RPMI8226 (cell line): ENCODE results near the gene TAF1A.

Experiments used
- DNase-seq: peaks from one replicate; pipeline ENCODE4 v3.0.0-alpha.2; 2015

TAF1A gene

DNA sequence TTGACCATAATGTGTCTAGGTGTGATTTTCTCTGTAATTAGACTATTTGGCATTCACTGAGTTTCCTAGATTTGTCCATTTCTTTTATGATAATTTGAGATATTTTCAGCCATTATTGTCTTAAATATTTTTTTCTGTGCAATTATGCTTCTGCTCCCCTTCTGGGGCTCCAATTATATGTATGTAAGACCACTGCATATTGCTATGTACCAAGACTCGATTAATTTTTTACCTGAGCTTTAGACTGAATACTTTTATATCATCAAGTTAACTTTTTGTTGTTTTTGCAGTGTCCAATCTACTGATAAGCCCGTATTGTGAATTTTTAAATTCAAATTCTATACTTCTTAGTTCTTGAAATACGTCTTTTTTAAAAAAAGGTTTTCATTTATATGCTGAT is 5.1 kb upstream of the TAF1A start:
- no peak for DNase-seq

DNA sequence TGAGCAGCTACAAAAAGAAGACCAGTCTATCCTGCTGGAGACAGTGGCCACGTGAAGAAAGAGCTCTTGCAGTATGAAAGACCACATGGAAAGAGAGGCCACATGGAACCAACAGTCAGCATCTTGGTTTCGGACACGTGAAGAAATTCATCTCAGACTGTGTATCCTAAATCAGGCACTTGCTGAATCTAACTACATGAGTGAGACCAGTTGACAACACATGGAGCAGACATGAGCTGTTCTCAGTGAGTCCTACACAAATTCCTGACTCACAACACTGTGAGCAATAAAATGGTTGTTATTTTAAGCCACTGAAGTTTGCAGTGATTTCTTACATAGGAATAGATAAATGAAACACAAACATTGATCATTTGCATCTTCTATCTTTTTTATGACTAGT is 2.4 kb upstream of the TAF1A start:
- peak; percentile 18 for DNase-seq

DNA sequence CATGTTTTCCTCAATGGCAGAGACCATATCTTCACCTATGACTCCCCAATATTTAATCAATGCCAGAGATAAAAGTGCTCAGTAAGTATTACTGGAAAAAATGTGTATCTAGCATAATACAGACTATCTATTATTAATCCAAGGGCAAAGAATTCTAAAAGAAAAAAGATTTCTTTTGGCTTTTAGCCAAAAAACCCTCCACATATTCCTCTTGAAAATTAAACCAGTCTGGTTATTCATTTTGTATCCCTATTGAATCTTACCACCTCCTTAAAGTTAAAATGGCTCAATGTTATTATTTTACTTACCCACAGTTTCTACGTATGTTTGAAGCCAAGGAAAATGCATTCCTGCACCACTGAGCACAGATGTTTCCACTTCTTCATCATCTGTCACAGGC is 1.6 kb downstream of the TAF1A start:
- DNase-seq = no peak

DNA sequence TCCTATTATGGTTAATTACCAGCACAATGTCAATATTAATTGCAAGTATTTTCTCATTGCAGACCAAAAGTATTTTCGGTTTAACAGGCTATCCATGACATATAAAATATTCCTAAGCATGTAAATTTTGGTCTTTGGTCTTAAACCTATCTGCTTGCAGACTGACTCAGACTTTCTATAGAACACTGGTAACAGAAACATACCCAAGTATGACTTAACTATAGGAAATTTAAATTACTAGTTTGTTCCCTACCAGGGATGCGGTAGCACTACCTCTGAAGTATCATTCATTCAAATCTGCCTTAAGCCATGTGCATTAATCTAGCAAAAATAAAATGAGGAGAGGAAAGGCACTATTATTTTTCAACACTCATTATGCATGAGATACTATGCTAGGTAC is 2.9 kb downstream of the TAF1A start:
- no peak for DNase-seq

DNA sequence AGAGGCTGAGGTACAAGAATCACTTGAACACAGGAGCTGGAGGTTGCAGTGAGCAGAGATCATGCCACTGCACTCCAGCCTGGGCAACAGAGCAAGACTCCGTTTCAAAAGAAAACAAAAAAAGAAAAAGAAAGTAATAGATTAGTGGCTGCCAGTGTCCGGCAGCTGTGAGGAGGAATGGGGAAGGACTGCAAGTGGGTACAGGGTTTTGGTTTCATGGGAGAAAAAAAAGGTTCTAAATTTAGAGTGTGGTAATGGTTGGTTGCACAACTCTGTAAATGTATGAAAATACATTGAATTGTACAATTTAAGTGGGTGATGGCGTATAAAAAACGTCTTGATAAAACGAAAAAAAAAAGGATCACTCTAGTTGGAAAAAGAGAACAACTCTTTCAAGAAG is 6.7 kb downstream of the TAF1A start:
- DNase-seq = no peak

DNA sequence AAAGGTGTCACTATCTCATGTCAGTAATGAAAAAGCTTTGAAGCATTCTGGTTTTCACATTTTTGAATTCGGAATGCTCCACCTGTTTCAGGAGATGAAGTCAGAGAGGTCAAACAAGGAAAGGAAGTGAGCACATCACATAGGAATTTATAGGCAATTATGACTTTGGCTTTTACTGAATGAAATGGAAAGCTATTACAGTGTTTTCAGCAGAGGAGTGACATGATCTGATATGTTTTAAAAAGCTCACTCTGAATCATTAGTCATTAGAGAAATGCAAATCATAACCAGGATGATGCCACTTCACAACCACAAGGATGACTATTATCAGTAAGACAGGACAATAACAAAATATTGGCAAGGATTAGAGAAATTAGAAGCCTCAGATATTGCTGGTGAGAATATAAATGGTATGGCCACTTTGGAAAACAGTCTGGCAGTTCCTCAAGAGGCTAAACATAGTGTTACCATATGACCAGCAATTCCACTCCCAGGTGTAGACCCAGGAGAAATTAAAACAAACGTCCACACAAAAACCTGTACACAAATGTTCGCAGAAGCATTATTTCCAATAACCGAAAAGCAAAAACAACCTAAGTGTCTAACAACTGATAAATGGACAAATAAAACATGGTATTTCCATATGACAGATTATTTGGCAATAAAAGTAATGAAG is 7.5 kb downstream of the TAF1A start:
- no peak for DNase-seq

DNA sequence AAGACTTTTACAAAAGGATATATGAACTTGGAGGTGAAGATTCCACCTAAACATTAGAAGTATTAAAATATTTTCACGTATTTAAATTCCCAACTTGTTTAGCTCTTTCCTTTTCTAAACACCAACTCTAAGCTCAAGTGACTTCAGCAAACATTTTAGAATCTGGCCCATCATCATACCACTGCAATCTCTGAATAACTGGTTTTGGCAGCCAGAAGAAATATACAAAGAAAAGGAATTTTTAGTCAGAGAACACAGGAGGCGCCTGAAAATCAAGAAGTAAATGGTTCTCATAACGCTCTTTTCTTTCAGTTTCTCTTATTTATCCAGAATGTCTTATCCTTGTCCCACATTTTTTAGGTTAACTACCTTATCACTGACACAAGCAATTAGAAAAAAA is 10.4 kb downstream of the TAF1A start:
- no peak for DNase-seq

DNA sequence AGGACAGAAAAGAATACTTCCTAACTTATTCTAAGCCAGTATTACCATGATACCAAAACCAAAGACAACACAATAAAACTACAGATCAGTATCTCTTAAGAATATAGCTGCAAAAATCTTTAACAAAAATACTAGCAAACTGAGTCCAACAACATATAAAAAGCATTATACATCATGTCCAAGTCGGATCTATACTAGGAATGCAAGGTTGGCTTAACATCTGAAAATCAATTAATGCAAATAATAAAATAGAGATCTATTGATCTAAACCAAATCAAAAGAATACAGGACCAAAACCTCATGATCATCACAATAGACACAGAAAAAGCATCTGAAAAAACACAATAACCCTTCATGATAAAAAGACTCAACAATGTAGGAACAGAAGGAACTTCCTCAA is 18.9 kb downstream of the TAF1A start:
- no peak for DNase-seq

DNA sequence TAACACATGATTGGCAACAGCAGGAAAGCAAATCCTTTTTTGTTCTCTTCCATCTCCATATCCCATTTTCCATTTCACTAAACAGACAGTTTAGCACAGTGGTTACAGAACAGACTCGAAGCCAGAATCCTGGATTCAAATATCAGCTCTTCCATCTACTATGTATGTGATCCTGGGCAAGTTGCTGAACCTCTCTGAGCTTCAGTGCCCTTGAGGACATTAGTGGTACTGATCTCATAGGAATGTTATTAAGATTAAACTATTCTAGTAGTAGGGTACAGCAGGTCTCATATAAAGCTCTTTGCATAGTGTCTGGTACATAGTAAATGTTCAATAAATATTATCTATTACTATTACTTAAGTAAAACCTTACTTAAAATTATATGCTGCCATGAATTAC is 28.1 kb downstream of the TAF1A start:
- DNase-seq = no peak

DNA sequence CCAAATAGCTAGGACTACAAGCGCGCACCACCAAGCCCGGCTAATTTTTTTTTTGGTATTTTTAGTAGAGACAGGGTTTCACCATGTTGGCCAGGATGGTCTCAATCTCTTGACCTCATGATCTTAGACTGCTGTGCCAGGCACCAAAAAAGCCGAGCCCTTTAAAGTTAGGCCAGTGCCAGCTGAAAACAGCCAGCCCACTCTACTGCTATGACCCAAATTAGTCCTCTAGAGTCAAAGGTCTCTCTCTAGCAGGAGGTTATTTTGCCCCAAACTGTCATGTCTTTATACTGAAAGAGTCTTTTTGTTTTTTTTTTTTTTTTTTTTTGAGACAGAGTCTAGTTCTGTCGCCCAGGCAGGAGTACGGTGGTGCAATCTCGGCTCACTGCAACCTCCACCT is 32.2 kb downstream of the TAF1A start:
- no peak for DNase-seq

DNA sequence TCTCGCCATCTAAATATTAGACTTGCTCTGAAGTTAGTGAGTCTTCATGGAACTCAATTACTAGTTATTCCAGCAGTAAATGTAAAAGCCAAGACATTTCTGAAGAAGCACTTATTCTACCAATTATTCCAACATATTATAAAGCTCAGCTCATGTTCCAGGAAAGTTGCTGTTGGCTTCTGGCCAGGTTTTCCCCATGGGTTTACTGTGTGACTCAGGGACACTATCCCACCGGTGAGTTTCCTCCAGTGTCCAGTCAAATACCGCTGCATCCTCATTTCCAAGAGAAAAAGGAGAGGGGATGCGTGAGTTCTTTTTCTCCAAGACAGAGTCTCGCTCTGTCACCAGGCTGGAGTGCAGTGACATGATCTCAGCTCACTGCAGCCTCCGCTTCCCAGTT is 32.6 kb downstream of the TAF1A start:
- DNase-seq = no peak

DNA sequence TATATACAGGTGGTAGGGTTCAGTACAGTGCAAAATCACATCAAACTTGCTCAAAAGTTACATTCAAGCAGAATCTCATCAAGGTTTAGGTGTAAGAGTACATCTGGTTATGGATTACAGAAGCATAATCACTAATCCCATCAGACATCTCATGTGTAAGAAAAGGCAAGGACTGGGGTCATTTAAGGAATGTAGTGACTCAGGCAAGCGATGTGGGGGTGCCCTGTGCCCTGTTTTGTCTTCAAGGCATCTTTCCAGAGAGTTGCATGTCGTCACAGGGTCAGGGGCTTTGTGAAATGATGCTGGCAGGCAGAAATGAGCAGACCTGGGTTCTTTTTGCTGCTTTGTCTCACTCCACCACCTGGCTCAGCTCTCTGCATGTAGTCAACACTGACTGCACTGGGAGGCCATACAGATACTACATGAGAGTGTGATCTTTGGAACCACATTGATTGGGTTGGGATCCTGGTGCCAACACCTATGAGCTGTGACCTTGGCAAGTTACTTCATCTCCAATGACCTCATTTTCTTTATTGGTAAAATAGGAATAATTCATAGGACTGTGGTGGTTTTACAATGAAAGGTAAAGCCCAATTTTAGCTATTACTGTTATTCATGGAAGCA is 33.6 kb downstream of the TAF1A start:
- no peak for DNase-seq

DNA sequence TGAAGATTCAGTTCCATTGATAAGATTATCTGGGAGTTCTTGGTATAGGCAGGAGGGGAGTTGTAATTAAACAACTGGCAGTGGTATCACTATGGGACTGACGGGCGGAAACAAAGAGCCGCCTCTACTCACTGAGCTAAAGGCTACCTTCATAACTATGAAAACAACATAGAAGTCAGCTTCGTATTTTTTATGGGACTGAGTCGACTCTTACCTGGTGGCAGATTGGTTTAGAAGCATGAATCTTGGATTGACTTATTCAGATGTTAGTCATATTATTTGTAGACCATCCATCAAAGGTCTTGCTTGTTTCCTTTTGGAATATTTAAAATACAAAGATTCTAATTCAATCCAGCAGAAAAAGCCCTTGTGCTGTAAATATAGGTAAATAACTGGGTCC is 35.6 kb downstream of the TAF1A start:
- no peak for DNase-seq

DNA sequence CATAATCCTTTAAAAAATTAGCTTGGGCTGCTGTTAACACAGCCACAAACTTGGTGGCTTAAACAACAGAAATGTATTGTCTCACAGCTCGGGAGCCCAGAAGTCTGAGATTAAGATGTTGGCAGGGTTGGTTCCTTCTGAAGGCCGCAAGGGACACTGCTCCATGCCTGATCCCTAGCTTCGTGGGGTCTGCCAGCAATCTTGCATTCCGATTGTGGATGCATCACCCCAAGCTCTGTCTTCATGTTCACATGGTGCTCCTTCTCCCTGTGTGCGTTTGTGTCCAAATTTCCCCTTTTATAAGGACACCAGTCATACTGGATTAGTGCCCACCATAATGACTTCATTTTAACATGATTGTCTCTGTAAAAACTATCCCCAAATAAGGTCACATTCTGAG is 36.9 kb downstream of the TAF1A start:
- no peak for DNase-seq

DNA sequence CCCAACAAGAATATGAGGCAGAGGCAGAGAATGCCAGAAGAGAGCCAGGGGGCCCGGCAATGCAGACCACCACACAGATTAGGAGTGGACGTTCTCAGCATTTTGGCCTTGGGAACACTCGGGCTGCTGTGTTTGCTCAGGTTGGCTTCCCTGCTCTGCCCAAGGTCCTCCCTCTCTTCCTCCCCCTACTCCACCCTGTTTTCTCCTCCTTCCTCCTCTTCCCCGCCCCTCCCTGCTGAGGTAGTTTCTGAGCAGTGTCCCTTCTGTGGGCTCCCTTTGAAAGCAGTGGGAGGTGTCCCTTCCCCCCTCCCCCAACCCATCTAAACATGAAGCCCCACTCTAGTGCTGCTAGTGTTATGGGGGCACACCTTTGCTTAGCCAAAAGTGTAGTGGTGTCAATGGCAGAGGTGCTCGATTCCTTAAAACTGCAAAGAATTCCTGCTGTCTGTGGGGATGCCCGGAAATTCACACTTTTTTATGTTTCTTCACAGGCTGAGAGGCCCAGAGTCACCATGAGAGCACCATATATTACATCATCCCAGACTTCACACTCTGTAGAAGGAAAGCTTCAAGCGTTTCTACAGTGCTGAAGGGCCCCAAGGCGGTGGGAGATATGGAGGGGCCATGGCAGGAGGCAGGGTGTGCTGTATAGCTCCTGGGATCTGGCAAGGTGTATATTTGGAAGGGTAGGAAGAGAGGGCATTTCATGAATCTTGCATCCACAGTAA is 41.6 kb downstream of the TAF1A start, which contains the start of gene HHIPL2:
TSS of gene HHIPL2 (minus strand) at position 161 of the 728 bp plus-strand sequence. CDS start at position 101, 60 bp downstream.
- no peak for DNase-seq

DNA sequence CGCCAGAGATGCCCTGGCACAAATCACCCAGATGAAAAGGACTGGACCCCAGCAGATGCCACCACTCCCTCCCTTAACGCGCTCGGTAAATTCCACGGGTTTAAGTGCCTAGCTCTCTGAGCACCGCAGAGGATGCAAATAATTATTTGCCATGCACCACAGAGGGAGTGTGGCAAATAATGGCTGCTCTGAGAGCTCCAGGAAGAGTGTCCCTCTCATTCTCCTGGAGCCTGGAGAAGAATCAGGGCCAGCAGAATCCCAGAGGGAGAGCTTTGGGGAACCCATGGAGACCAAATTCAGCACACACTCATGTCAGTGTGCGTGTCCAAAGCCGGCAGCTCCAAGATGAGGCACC is 42.5 kb downstream of the TAF1A start:
- DNase-seq = no peak

DNA sequence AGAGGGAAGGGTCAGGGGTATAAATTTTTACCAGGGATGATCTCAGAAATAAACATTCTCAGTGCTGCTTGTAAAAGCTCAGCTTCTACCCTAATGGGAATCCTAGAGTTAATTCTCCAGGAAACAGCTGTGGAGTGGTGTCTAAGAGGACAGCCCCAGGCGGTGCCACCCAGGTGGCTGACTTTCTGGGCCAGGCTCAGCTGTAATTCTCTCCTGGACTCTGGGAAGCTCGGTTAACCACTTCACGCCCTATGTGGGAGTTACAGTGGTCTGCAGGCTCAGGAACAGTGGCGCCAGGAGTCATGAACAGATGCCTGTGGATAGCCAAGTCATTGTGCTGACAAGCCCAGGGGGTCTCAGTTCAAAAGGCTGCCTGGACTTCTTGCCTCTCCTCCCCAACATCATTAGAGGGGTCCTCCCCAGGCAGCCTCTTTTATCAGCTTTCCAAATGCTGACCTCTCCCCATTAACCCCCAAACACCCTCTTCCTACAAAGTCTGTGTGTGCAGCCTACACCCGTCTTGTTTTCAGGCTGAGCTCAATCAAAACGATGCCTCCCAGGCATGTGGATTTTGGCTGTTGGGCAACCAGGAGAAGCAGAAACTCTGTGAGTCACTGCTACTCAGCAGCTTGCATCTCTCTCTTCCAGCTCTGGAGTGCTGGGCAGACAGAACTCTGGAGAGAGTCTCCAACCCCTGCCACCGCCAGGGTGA is 43.0 kb downstream of the TAF1A start:
- no peak for DNase-seq

DNA sequence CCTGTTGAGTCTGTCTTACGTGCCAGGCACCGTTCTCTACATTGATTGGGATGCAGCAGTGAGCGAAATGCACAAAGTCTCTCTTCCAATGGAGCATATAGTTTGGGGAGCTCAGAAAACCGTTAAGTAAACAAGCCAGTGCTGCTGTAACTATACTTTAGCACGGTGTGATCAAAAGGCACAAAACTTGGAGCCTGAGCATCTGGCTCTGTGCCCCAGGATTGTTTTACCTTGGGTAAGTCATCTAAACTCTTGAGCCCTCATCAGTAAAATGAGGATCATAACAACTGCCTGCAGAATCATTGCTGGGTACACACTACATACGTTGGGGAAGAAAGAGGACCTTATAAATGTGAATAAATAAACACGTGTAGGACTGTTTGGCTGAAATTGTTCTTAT is 43.6 kb downstream of the TAF1A start:
- DNase-seq = no peak

DNA sequence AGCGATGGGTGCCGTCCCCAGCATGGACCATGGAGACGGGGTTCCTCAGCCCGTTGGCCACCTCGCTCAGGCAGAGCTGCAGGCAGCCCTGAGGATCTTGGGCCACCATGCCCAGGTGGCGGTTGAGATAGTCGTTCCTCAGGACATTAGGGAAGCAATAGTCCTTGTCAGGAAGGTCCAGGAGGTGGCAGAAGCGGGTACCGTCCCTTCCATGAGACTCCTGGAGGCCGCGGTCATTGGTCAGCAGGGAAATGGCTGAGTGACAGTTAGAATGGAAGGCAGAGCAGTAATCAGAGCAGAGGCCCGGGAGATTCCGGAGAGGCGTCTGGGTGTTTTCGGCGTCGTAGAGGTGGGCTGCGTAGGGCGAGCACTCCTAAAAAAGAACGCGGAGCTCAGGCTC is 45.9 kb downstream of the TAF1A start:
- DNase-seq = no peak

DNA sequence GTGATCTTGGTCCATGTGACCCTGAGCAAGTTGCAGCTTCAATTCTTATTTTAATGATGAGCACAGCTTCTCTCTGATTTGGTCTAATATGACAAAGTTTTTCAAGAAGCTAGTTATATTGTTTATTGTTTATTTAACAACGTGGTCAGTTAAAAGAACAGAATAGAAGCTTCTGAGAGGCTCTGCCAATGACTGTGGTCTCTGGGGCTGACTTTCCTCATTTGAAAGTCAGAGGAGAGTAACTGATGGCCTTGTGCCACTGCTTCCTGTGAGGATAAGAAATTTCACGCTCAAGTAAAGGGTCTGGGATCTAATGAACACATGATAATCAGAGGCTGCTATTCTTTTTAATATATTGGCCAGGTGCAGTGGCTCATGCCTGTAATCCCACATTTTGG is 49.1 kb downstream of the TAF1A start:
- DNase-seq = no peak

DNA sequence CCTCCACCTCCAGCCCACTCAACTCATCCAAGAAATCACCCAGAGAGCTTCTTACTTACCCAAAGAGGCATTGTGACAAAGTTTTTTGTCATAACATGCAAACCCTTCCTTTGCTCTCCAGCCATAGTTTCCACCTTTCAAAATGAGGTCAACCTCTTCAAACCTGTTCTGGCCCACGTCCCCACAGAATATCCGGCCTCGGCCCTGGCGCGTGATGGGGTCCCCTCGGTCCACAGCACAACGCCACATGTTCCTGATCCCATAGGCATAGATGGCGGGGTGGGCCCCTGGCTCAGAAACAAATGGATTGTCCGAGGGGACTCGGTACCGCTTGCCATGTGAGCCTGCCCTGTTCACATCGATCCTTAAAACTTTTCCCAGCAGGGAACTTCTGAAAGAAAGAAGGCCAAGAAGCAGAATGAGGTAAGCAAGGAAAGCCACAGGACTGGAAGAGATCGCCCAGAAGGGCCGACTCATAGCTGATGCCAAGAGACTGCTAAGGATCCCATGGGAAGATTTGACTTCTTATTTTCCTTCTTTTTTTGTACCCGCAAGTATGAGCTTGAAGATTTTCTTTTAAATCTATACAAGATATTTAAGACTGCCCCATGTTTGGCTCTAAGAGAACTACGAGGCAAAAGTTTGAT is 49.7 kb downstream of the TAF1A start:
- no peak for DNase-seq

DNA sequence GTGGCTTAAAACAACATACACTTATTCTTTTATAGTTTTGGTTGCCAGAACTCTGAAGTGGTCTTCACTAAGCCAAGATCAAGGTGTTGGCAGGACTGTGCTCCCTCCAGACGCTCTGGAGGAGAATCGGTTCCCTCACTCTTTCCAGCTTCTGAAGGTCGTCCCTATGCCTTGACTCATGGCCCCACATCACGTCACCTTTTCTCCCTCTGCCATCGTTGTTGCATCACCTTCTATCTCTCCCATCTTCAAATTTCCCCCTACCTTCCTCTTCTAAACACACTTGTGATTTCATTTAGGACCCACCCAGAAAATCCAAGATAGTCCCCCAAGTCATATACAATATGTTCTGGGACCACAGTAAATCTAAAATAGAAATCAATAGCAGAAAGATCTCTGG is 54.3 kb downstream of the TAF1A start:
- DNase-seq = no peak

DNA sequence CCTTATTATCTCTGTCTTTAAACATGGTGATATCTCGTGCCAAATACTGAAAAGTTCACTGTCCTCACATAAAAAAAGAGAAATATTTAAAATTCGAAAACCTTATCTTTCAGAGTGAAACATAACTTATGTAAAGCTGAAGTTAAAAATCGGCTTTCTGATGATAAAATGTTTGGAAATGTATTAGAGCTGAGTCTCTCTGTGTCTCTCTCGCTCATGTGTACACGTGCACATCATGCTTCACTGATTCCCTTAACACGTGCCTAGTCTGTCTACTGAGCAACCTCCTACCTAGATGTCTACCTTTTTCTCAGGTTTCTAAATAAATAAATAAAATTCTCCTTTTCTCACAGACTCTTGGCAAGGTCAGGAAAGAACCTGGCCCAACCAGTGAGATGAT is 58.9 kb downstream of the TAF1A start:
- DNase-seq = no peak
